Astrocyte (in vitro differentiated cells and primary cell): Measurements from ENCODE around the gene KCTD10.

Source experiments
- CTCF ChIP-seq: IDR thresholded peaks from 2 replicates; pipeline ENCODE4 v1.5.1; 2011; ENCODE audit warnings: low read depth, mild to moderate bottlenecking, inconsistent platforms, low read length, moderate library complexity; ENCODE audit not compliant: insufficient read depth
- EZH2 ChIP-seq: IDR thresholded peaks from 2 replicates; pipeline ENCODE4 v1.6.1; 2012; ENCODE audit warnings: mild to moderate bottlenecking, low read length, inconsistent platforms; ENCODE audit not compliant: insufficient read depth

DNA sequence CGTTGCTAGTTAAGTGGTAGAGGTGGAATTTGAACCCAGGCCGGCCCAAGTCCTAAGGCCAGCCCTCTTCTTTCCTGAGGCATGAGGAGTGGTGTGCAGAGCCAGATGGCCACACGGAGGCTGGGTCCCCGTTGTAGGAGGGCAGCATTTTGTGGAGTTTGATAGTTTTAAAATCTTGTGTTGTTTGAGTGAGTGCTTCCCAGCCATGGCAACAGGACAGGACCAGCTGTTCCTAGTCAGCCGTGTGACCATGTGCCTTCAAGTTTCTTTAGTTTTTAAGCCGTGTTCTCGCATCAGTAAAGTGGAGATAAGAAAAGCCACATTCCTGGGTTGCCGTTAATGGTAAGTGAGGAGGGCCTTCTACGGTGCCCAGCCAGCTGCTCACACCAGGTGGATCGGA lies 44.7 kb upstream of the KCTD10 start:
- TF ChIP-seq EZH2: no peak
- no peak for TF ChIP-seq CTCF
